Gastrocnemius medialis (tissue), 4 donors: Measurements from ENCODE around the gene CDH2. TPM values are rescaled to one million over a fixed set of nuclear protein-coding genes. Genes with fewer than 3 reads are reported as not detected.

Experiments
- ATAC-seq, 2 donors: fragments of 150-250 bp; one replicate each; pipeline ENCODE4 v1.9.1; 2016
- DNase-seq, 2 donors: peaks; one replicate each; pipeline ENCODE4 v3.0.0-alpha.2; 2019
- H3K27ac ChIP-seq, 4 donors: fragments of 200-600 bp; sonication (generic); 1 replicate in 1 of 4; 2 replicates in 3 of 4; pipeline ENCODE4 v1.5.1; 2016 to 2018; ENCODE audit warnings: mild to moderate bottlenecking in 2 of 4, moderate library complexity in 1 of 4
- H3K27me3 ChIP-seq, 3 donors: fragments of 200-600 bp; sonication (generic) in 2 of 3; 1 replicate in 1 of 3; 2 replicates in 2 of 3; pipeline versions ENCODE4 v1.5.1 to v1.6.0; 2016 to 2019; ENCODE audit warnings: mild to moderate bottlenecking in 1 of 3, moderate library complexity in 1 of 3
- H3K36me3 ChIP-seq, 2 donors: fragments of 200-600 bp; sonication (generic) in 1 of 2; one replicate each; pipeline ENCODE4 v1.5.1; 2017 to 2018
- H3K4me1 ChIP-seq, 2 donors: fragments of 200-600 bp; sonication (generic) in 1 of 2; one replicate each; pipeline ENCODE4 v1.5.1; 2016 to 2017; ENCODE audit warnings: mild to moderate bottlenecking in 2 of 2
- H3K4me3 ChIP-seq, 4 donors: fragments of 200-600 bp; sonication (generic) in 3 of 4; 1 replicate in 1 of 4; 2 replicates in 3 of 4; pipeline ENCODE4 v1.5.1; 2016 to 2019; ENCODE audit warnings: mild to moderate bottlenecking in 2 of 4
- H3K9me3 ChIP-seq, 3 donors: fragments of 200-600 bp; sonication (generic) in 2 of 3; 1 replicate in 1 of 3; 2 replicates in 2 of 3; pipeline ENCODE4 v1.5.1; 2016 to 2019
- CTCF ChIP-seq, 5 experiments: fragments of 450-650 bp in 3 of 5; fragments of 200-600 bp in 2 of 5; sonication (generic) in 2 of 5; IDR thresholded peaks in 4 of 5; conservative IDR thresholded peaks in 1 of 5; 1 replicate in 4 of 5; 2 replicates in 1 of 5; pipeline ENCODE4 v1.5.1; 2016 to 2019; ENCODE audit warnings: antibody characterized with exemption in 5 of 5, mild to moderate bottlenecking in 3 of 5, moderate library complexity in 3 of 5
- POLR2A ChIP-seq, 2 donors: fragments of 450-650 bp; IDR thresholded peaks; one replicate each; pipeline ENCODE4 v1.6.1; 2017; ENCODE audit warnings: antibody characterized with exemption in 2 of 2, mild to moderate bottlenecking in 2 of 2, moderate library complexity in 2 of 2
- in situ Hi-C, 4 donors: fragments of 200-750 bp; cut with MboI; loops; one replicate each; pipeline versions ENCODE4 v1.15.0 to v1.8.0; 2017; ENCODE audit warnings: low sequenced_read_pairs in 4 of 4
- intact Hi-C: fragments of 100-400 bp; cut with DNase I; formaldehyde crosslinking; loops from one replicate; pipeline ENCODE4 v1.15.1; 2023; ENCODE audit warnings: low total_unique reads
- total RNA-seq, 4 donors: library from RNA; depleted of rRNA; stranded (reverse); fragments of >200 nt; gene quantifications; one replicate each; pipeline versions ENCODE4 v1.1.0 to v1.2.3, GENCODE V29; 2016

CDH2 gene
- total RNA-seq, 4 donors from 2014 or later, result 0.38 to 0.62 (median 0.51) TPM; not detected in 1

GRCh38 chr18:28189400-28190239, 12.7 kb upstream of the CDH2 start:
- H3K4me1 ChIP-seq, result no peaks in the 10 kb centered on the region
- DNase-seq (no peak), ATAC-seq (no peak)
- H3K27me3 ChIP-seq, result no peaks in the 10 kb centered on the region
- no peak for TF ChIP-seq POLR2A (IDR thresholded peaks at IDR 0.05)
- TF ChIP-seq CTCF (IDR thresholded peaks at IDR 0.05 in 4 of 5, conservative IDR thresholded peaks at IDR 0.05 in 1 of 5), result no peak
- in situ Hi-C loops, result no loop called here
- H3K9me3 ChIP-seq, result no peaks in the 10 kb centered on the region
- no peaks in the 10 kb centered on the region for H3K36me3 ChIP-seq
- H3K27ac ChIP-seq, result no peak overlapping the region
- intact Hi-C loops, result no loop called here
- H3K4me3 ChIP-seq, result no peak overlapping the region

- H3K4me1 ChIP-seq, result no peaks in the 10 kb centered on the region
- H3K36me3 ChIP-seq, result no peaks in the 10 kb centered on the region
- H3K4me3 ChIP-seq, result no peak overlapping the region
- intact Hi-C loops (no loop called here), in situ Hi-C loops (no loop called here)
- peaks cover 0 to 5% (median 0%) of the 10 kb centered on the region in 3 donors for H3K27me3 ChIP-seq
- TF ChIP-seq POLR2A (IDR thresholded peaks at IDR 0.05), result no peak
- DNase-seq (no peak), ATAC-seq (no peak)
- no peaks in the 10 kb centered on the region for H3K9me3 ChIP-seq
- no peak overlapping the region for H3K27ac ChIP-seq
Measured at GRCh38 chr18:28185121-28185520, 8.2 kb upstream of the CDH2 start.

GRCh38 chr18:28183418-28184078, 6.6 kb upstream of the CDH2 start:
- no peak for ATAC-seq
- Histone ChIP-seq H3K4me3 (no peak overlapping the region), H3K9me3 (no peaks in the 10 kb centered on the region), H3K36me3 (no peaks in the 10 kb centered on the region), H3K27me3 (peaks cover 0 to 10% (median 6%) of the 10 kb centered on the region in 3 donors), H3K4me1 (no peaks in the 10 kb centered on the region), H3K27ac (no peak overlapping the region)
- no peak for DNase-seq
- intact Hi-C loops, result no loop called here
- TF ChIP-seq POLR2A (IDR thresholded peaks at IDR 0.05), result no peak
- no peak for TF ChIP-seq CTCF (IDR thresholded peaks at IDR 0.05 in 4 of 5, conservative IDR thresholded peaks at IDR 0.05 in 1 of 5)
- in situ Hi-C loops, result no loop called here

GRCh38 chr18:28181616-28182015, 4.7 kb upstream of the CDH2 start:
- DNase-seq (no peak), ATAC-seq (no peak)
- no peak for TF ChIP-seq CTCF (IDR thresholded peaks at IDR 0.05 in 4 of 5, conservative IDR thresholded peaks at IDR 0.05 in 1 of 5)
- TF ChIP-seq POLR2A (IDR thresholded peaks at IDR 0.05), result no peak
- H3K27me3 ChIP-seq, result peaks cover 0 to 16% (median 14%) of the 10 kb centered on the region in 3 donors
- H3K27ac ChIP-seq, result no peak overlapping the region
- intact Hi-C loops (no loop called here), in situ Hi-C loops (no loop called here)
- no peaks in the 10 kb centered on the region for H3K36me3 ChIP-seq
- no peak overlapping the region for H3K4me3 ChIP-seq
- no peaks in the 10 kb centered on the region for H3K9me3 ChIP-seq
- H3K4me1 ChIP-seq, result no peaks in the 10 kb centered on the region

GRCh38 chr18:28178720-28179119, 1.8 kb upstream of the CDH2 start:
- Histone ChIP-seq H3K27ac (no peak overlapping the region), H3K9me3 (no peaks in the 10 kb centered on the region), H3K4me3 (peak overlapping the region in 1 of 4 donors; percentile 60), H3K4me1 (peaks cover 6 to 15% of the 10 kb centered on the region in 2 donors), H3K27me3 (peaks cover 28 to 45% (median 40%) of the 10 kb centered on the region in 3 donors), H3K36me3 (no peaks in the 10 kb centered on the region)
- TF ChIP-seq POLR2A (IDR thresholded peaks at IDR 0.05), result no peak
- TF ChIP-seq CTCF (IDR thresholded peaks at IDR 0.05 in 4 of 5, conservative IDR thresholded peaks at IDR 0.05 in 1 of 5), result no peak
- intact Hi-C loops (no loop called here), in situ Hi-C loops (no loop called here)
- ATAC-seq, result no peak
- DNase-seq, result no peak
